Right lobe of liver (tissue), 4 donors: Measurements from ENCODE around the gene FAM185A.

ENCODE experiments used
- POLR2A ChIP-seq: fragments of 450-650 bp; IDR thresholded peaks from one replicate; pipeline ENCODE4 v1.6.1; 2017; ENCODE audit warnings: antibody characterized with exemption, mild to moderate bottlenecking
- TF ChIP-seq, protein P1 (sequence below), 4 donors: fragments of 200-600 bp in 3 of 4; fragments of 450-650 bp in 1 of 4; IDR thresholded peaks; one replicate each; pipeline versions ENCODE4 v1.5.1 to v1.8.0; 2016 to 2022; ENCODE audit warnings: antibody characterized with exemption in 4 of 4, mild to moderate bottlenecking in 2 of 4
- donor health status: DM: no; HTN: no; CAD: no.
- donor health status: DM: no; HTN: no; CAD: no.
- donor health status: DM: no; HTN: yes; CAD: no.

DNA sequence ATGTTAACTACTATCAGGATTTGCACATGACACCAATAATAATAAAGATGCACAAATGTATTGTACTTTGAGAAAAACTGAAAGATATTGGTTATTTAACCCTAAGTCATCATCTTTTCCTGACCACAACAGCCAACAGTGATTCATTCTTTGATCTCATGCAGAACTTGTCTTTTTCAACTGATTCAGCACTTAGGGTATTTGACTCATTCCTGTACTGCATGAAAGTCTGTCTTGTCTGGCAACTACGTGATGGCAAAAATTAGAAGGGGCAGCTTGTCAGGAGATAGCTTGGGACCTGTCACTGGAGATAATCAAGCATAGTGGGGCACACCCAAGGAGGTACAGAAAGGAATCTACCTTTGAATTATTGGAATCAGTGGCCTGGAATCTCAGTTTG lies 86.2 kb downstream of the FAM185A start:
- TF ChIP-seq, protein P1, sequence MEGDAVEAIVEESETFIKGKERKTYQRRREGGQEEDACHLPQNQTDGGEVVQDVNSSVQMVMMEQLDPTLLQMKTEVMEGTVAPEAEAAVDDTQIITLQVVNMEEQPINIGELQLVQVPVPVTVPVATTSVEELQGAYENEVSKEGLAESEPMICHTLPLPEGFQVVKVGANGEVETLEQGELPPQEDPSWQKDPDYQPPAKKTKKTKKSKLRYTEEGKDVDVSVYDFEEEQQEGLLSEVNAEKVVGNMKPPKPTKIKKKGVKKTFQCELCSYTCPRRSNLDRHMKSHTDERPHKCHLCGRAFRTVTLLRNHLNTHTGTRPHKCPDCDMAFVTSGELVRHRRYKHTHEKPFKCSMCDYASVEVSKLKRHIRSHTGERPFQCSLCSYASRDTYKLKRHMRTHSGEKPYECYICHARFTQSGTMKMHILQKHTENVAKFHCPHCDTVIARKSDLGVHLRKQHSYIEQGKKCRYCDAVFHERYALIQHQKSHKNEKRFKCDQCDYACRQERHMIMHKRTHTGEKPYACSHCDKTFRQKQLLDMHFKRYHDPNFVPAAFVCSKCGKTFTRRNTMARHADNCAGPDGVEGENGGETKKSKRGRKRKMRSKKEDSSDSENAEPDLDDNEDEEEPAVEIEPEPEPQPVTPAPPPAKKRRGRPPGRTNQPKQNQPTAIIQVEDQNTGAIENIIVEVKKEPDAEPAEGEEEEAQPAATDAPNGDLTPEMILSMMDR (IDR thresholded peaks at IDR 0.05), result no peak
- no peak for TF ChIP-seq POLR2A
